AG04450 (cell line): Measurements from ENCODE around the gene PRSS53. TPM values are rescaled to one million over a fixed set of nuclear protein-coding genes. Genes with fewer than 3 reads are reported as not detected.
A peak's percentile ranks its signal among the peaks of the same experiment; 100 is the strongest.

ENCODE experiments used
- CTCF ChIA-PET: fragments of 300-600, 350-600 bp; formaldehyde crosslinking; extraction: SDS; loops from one replicate; lab custom pipeline; 2022; ENCODE audit warnings: antibody characterized with exemption, inconsistent platforms; lab: Charles Lee
- POLR2A ChIA-PET: fragments of 350-600 bp; formaldehyde crosslinking; extraction: SDS; loops from one replicate; lab custom pipeline; 2021; ENCODE audit warnings: antibody characterized with exemption, inconsistent platforms; lab: Yijun Ruan, JAX
- DNase-seq: peaks from one replicate; pipeline ENCODE4 v3.0.0-alpha.2; 2011; ENCODE audit warnings: low read depth, low spot score
- H3K27ac ChIP-seq: one replicate; pipeline ENCODE4 v1.5.1; 2012; ENCODE audit warnings: low read depth, low read length, control low read depth
- H3K27me3 ChIP-seq: one replicate; pipeline ENCODE4 v1.6.0; 2012; ENCODE audit warnings: low read length; ENCODE audit not compliant: control insufficient read depth, insufficient read depth
- H3K4me3 ChIP-seq: 2 replicates; pipeline ENCODE4 v1.5.1; 2011; ENCODE audit warnings: mild to moderate bottlenecking, low read depth, low read length, control low read depth
- H3K9me3 ChIP-seq: 2 replicates; pipeline ENCODE4 v1.5.1; 2012; ENCODE audit warnings: low read length; ENCODE audit not compliant: control insufficient read depth, insufficient read depth
- CTCF ChIP-seq: IDR thresholded peaks from 2 replicates; pipeline ENCODE4 v1.5.1; 2011; ENCODE audit warnings: low read depth, low read length, control low read depth, inconsistent platforms
- polyA plus RNA-seq: library from polyadenylated mRNA; depleted of rRNA; stranded (reverse); fragments of >200 nt; gene quantifications from 2 replicates; pipeline ENCODE4 v1.2.3, GENCODE V29; 2011

Gene PRSS53
- polyA plus RNA-seq, 1 experiment: 0.79 TPM

GRCh38 chr16:31094424-31095120 lies 5.8 kb upstream of the PRSS53 start, which contains the start of gene VKORC1:
Gene VKORC1 (minus strand): TSS chr16:31094797. CDS start chr16:31094729, 68 bp downstream.
- no peaks in the 10 kb centered on the region for H3K27me3 ChIP-seq
- DNase-seq: peak; percentile 92
- POLR2A ChIA-PET: interaction anchor here (0.6 to 1.9 kb wide), 5 partner anchors 21 to 1364 kb away, joined by 3 to 7 read pairs (median 5); partner anchors contain the start of genes FUS, KAT8, ZNF646 and ZNF668
- H3K27ac ChIP-seq: peak within 1 kb of the TSS; percentile 81
- CTCF ChIA-PET: interaction anchor here (0.5 kb wide), 1 partner anchor 66 kb away, joined by 4 read pairs; no protein-coding TSS in a partner anchor
- peak within 1 kb of the TSS; percentile 94 for H3K4me3 ChIP-seq
- H3K9me3 ChIP-seq: peaks cover 3% of the 10 kb centered on the region; the same call in 1 of the 2 replicates
- no peak for TF ChIP-seq CTCF

- no peak for DNase-seq
- ChIA-PET CTCF (interaction anchor here (0.5 kb wide), 1 partner anchor 66 kb away, joined by 4 read pairs; no protein-coding TSS in a partner anchor), POLR2A (interaction anchor here (1.7 to 1.9 kb wide), 3 partner anchors 20 to 86 kb away, joined by 5 to 7 read pairs (median 6); partner anchors contain the start of genes FUS, KAT8, ZNF646 and ZNF668)
- TF ChIP-seq CTCF: no peak
- Histone ChIP-seq H3K27me3 (no peaks in the 10 kb centered on the region), H3K9me3 (no peaks in the 10 kb centered on the region), H3K27ac (peak overlapping the region; percentile 81), H3K4me3 (peak overlapping the region; percentile 94)
Measured at GRCh38 chr16:31094088-31094423, 5.3 kb upstream of the PRSS53 start.

GRCh38 chr16:31093132-31093703 lies 4.5 kb upstream of the PRSS53 start:
- no peak for TF ChIP-seq CTCF
- Histone ChIP-seq H3K27ac (no peak overlapping the region), H3K4me3 (peak overlapping the region; percentile 94), H3K9me3 (no peaks in the 10 kb centered on the region), H3K27me3 (no peaks in the 10 kb centered on the region)
- DNase-seq: no peak
- POLR2A ChIA-PET: interaction anchor here (1.7 to 2.1 kb wide), 3 partner anchors 19 to 87 kb away, joined by 5 to 9 read pairs (median 6); partner anchors contain the start of genes FUS, KAT8, ZNF646 and ZNF668
- CTCF ChIA-PET: interaction anchor here (3.1 kb wide), 1 partner anchor 49 kb away, joined by 17 read pairs; no protein-coding TSS in a partner anchor

GRCh38 chr16:31092330-31092729 lies 3.6 kb upstream of the PRSS53 start:
- DNase-seq: no peak
- TF ChIP-seq CTCF: no peak
- POLR2A ChIA-PET: interaction anchor here (0.5 to 2.1 kb wide), 2 partner anchors 18 to 56 kb away, joined by 3 to 9 read pairs; partner anchors contain the start of genes ZNF646 and ZNF668
- Histone ChIP-seq H3K4me3 (no peak overlapping the region), H3K9me3 (no peaks in the 10 kb centered on the region), H3K27ac (no peak overlapping the region), H3K27me3 (no peaks in the 10 kb centered on the region)
- CTCF ChIA-PET: interaction anchor here (0.6 to 3.1 kb wide), 3 partner anchors 25 to 108 kb away, joined by 4 to 17 read pairs (median 4); no protein-coding TSS in a partner anchor
